Measurements from ENCODE around the gene HS3ST5. TPM values are rescaled to one million over a fixed set of nuclear protein-coding genes. Genes with fewer than 3 reads are reported as not detected.

The HS3ST5 gene
- total and polyA plus RNA-seq, 2 experiments from 2014 or later: 2.8 to 3.5 TPM

GRCh38 chr6:114058435-114058834 is 284.4 kb downstream of the HS3ST5 start:
- no peaks in the 10 kb centered on the region for H3K9me3 Mint-ChIP-seq
- no peaks in the 10 kb centered on the region for H3K27me3 ChIP-seq (ENCODE audit: insufficient read depth)
- no peaks in the 10 kb centered on the region for H3F3A ChIP-seq (replicated peaks; ENCODE audit: low read depth)
- H3K79me2 ChIP-seq (replicated peaks; ENCODE audit: insufficient read depth): no peaks in the 10 kb centered on the region
- no peak overlapping the region for H3K27ac ChIP-seq (ENCODE audit: low read depth)
- DNase-seq (ENCODE audit: low spot score) (no peak), ATAC-seq (no peak)
- H3K36me3 ChIP-seq (ENCODE audit: insufficient read depth): no peaks in the 10 kb centered on the region
- no peaks in the 10 kb centered on the region for H4K20me1 ChIP-seq (replicated peaks; ENCODE audit: insufficient read depth)
- no peaks in the 10 kb centered on the region for H3K4me1 ChIP-seq (ENCODE audit: insufficient read depth)
- H3K4me2 ChIP-seq: no peak overlapping the region
- no peaks in the 10 kb centered on the region for H3K9me2 ChIP-seq (ENCODE audit: insufficient read depth)
- no peak overlapping the region for H2AFZ ChIP-seq
- no peak overlapping the region for H3K27ac Mint-ChIP-seq
- no peak overlapping the region for H3K4me3 Mint-ChIP-seq
- no peaks in the 10 kb centered on the region for H3K27me3 Mint-ChIP-seq (ENCODE audit: insufficient read depth, low read depth, poor library complexity)
- no peaks in the 10 kb centered on the region for H3K36me3 Mint-ChIP-seq (ENCODE audit: low read depth)
- peaks cover 15% of the 10 kb centered on the region for H3K4me1 Mint-ChIP-seq
- H3K4me3 ChIP-seq: no peak overlapping the region
- TF ChIP-seq JUNB (IDR thresholded peaks at IDR 0.05; ENCODE audit: unreplicated experiment) (no peak), EZH2 (IDR thresholded peaks at IDR 0.05; ENCODE audit: low read depth, unreplicated experiment) (no peak), ZNF331 (CRISPR knock-in tag; IDR thresholded peaks at IDR 0.05; ENCODE audit: low read depth) (no peak), EZH2phosphoT487 (IDR thresholded peaks at IDR 0.05; ENCODE audit: unreplicated experiment) (no peak), CTCF (conservative IDR thresholded peaks at IDR 0.05; ENCODE audit: low read depth in 2 of 2) (no peak), REST (IDR thresholded peaks at IDR 0.05; ENCODE audit: unreplicated experiment) (no peak), CREB1 (CRISPR knock-in tag; IDR thresholded peaks at IDR 0.05; ENCODE audit: low read depth) (no peak), ZNF462 (CRISPR knock-in tag; IDR thresholded peaks at IDR 0.05) (no peak), NANOG (IDR thresholded peaks at IDR 0.05; ENCODE audit: borderline replicate concordance) (no peak), POLR2AphosphoS5 (IDR thresholded peaks at IDR 0.05; ENCODE audit: low read depth) (no peak), ZNF114 (CRISPR knock-in tag; IDR thresholded peaks at IDR 0.05) (no peak), STAT1 (IDR thresholded peaks at IDR 0.05; ENCODE audit: unreplicated experiment) (no peak), ETS1 (IDR thresholded peaks at IDR 0.05) (no peak)

Measured in GM23338 (cell line).